Psoas muscle (tissue), 8 donors: ENCODE results near the gene ATF7. TPM values are rescaled to one million over a fixed set of nuclear protein-coding genes. Genes with fewer than 3 reads are reported as not detected.

ENCODE experiments used
- ATAC-seq, 4 donors: fragments of 200-7000 bp; cut with Tn5 transposase; one replicate each; pipeline ENCODE4 v1.9.1; 2020; ENCODE audit warnings: moderate library complexity in 3 of 4, mild to moderate bottlenecking in 2 of 4
- DNase-seq, 2 donors: peaks; one replicate each; pipeline ENCODE4 v3.0.0-alpha.2; 2020
- H3K27ac ChIP-seq: fragments of 200-600 bp; one replicate; pipeline ENCODE4 v1.8.0; 2022
- H3K27me3 ChIP-seq, 3 donors: fragments of 200-600 bp in 1 of 3; one replicate each; pipeline versions ENCODE4 v1.6.1 to v1.8.0; 2013 to 2022; ENCODE audit warnings: low read length in 2 of 3, mild to moderate bottlenecking in 2 of 3, moderate library complexity in 1 of 3; ENCODE audit not compliant: insufficient read depth in 3 of 3
- H3K36me3 ChIP-seq, 2 donors: fragments of 200-600 bp in 1 of 2; one replicate each; pipeline versions ENCODE4 v1.6.1 to v1.8.0; 2013 to 2022; ENCODE audit warnings: low read depth in 1 of 2, mild to moderate bottlenecking in 1 of 2, moderate library complexity in 1 of 2; ENCODE audit not compliant: insufficient read depth in 1 of 2
- H3K4me1 ChIP-seq: fragments of 200-600 bp; one replicate; pipeline ENCODE4 v1.8.0; 2022
- H3K4me3 ChIP-seq: fragments of 200-600 bp; one replicate; pipeline ENCODE4 v1.8.0; 2022; ENCODE audit warnings: mild to moderate bottlenecking
- H3K9me3 ChIP-seq: fragments of 200-600 bp; one replicate; pipeline ENCODE4 v1.8.0; 2022
- CTCF ChIP-seq: fragments of 200-600 bp; IDR thresholded peaks from one replicate; pipeline ENCODE4 v1.8.0; 2022; ENCODE audit warnings: antibody characterized with exemption
- WGBS, 3 donors: extraction: QIAGEN DNeasy Blood & Tissue Kit; methylation state at CpG; one replicate each; pipeline versions ENCODE4 v1.1.6 to v1.1.7; 2013; 5-methylcytosine and 5-hydroxymethylcytosine counted together
- intact Hi-C, 2 donors: fragments of 100-400 bp; cut with DNase I; formaldehyde crosslinking; loops; one replicate each; pipeline versions ENCODE4 v1.11.0 to v1.14.2; 2022
- polyA plus RNA-seq, 3 donors: library from polyadenylated mRNA; stranded (reverse); fragments of 200-250 nt; gene quantifications; one replicate each; pipeline ENCODE4 v1.2.3, GENCODE V29; 2013
- total RNA-seq, 4 donors: library from RNA; stranded (reverse); fragmentation: NEBNext Ultra II Directional in 2 of 4; extraction: Animal tissue kit (Norgen Biotek cat#: 25700) in 2 of 4; gene quantifications; one replicate each; pipeline versions ENCODE4 v1.2.1 to v1.2.4, GENCODE V29; 2021 to 2023
- donor health status: healthy with polysubstance abuse.
- donor health status: DM: no; HTN: no; CAD: no; lungs with moderate emphysema.
- donor health status: Bipolar disorder and iron deficiency.
- donor health status: healthy.
- donor health status: DM: yes; HTN: yes; CAD: no.
- donor health status: DM: no; HTN: no; CAD: no.
- donor health status: DM: no; HTN: no; CAD: no.
- donor health status: DM: yes; HTN: yes; CAD: no.

The ATF7 gene
- total and polyA plus RNA-seq, 7 donors = 15.7 to 32.3 (median 25.4) TPM

GRCh38 chr12:53667080-53667479, 40.9 kb upstream of the ATF7 start:
- intact Hi-C loops = no loop called here
- no peak for DNase-seq
- ATAC-seq = no peak
- H3K36me3 ChIP-seq = peaks cover 13 to 78% of the 10 kb centered on the region in 2 donors
- peak overlapping the region; percentile 53 for H3K27ac ChIP-seq
- peaks cover 7% of the 10 kb centered on the region for H3K4me1 ChIP-seq
- H3K4me3 ChIP-seq = no peak overlapping the region
- 91 to 97% (median 91%) methylated on average over 2 of the region's 2 CpGs for WGBS, 3 donors
- H3K9me3 ChIP-seq = no peaks in the 10 kb centered on the region
- no peaks in the 10 kb centered on the region for H3K27me3 ChIP-seq
- TF ChIP-seq CTCF = no peak

- H3K27me3 ChIP-seq = no peaks in the 10 kb centered on the region
- 67 to 70% (median 69%) methylated on average over 7 of the region's 7 CpGs for WGBS, 3 donors
- no peak for DNase-seq
- intact Hi-C loops = no loop called here
- no peak for ATAC-seq
- TF ChIP-seq CTCF = no peak
- peaks cover 3% of the 10 kb centered on the region for H3K4me1 ChIP-seq
- no peaks in the 10 kb centered on the region for H3K9me3 ChIP-seq
- no peak overlapping the region for H3K4me3 ChIP-seq
- H3K27ac ChIP-seq = peak overlapping the region; percentile 16
- peaks cover 10 to 56% of the 10 kb centered on the region in 2 donors for H3K36me3 ChIP-seq
Measured at GRCh38 chr12:53664936-53665335, 38.8 kb upstream of the ATF7 start.

- no peak for DNase-seq
- no peak for ATAC-seq
- Histone ChIP-seq H3K9me3 (no peaks in the 10 kb centered on the region), H3K27ac (no peak overlapping the region), H3K36me3 (peaks cover 10 to 49% of the 10 kb centered on the region in 2 donors), H3K4me1 (peaks cover 10% of the 10 kb centered on the region), H3K4me3 (no peak overlapping the region), H3K27me3 (no peaks in the 10 kb centered on the region)
- WGBS, 3 donors = 74 to 95% (median 85%) methylated on average over 5 of the region's 5 CpGs
- intact Hi-C loops = no loop called here
- TF ChIP-seq CTCF = no peak
Measured at GRCh38 chr12:53664191-53664590, 38.0 kb upstream of the ATF7 start.

- H3K27ac ChIP-seq = peak overlapping the region; percentile 79
- no peaks in the 10 kb centered on the region for H3K27me3 ChIP-seq
- peak overlapping the region; percentile 32 for H3K4me3 ChIP-seq
- H3K4me1 ChIP-seq = peaks cover 23% of the 10 kb centered on the region
- no peaks in the 10 kb centered on the region for H3K9me3 ChIP-seq
- peak in 2 of 4 donors; percentile 30 to 50 for ATAC-seq
- DNase-seq = no peak
- intact Hi-C loops = no loop called here
- TF ChIP-seq CTCF = no peak
- WGBS, 3 donors = 19 to 40% (median 22%) methylated on average over 5 of the region's 5 CpGs
- peaks cover 2 to 7% of the 10 kb centered on the region in 2 donors for H3K36me3 ChIP-seq
Measured at GRCh38 chr12:53660041-53660440, 33.9 kb upstream of the ATF7 start.

- Histone ChIP-seq H3K27ac (peak overlapping the region; percentile 79), H3K27me3 (no peaks in the 10 kb centered on the region), H3K4me1 (peaks cover 23% of the 10 kb centered on the region), H3K9me3 (no peaks in the 10 kb centered on the region), H3K4me3 (peak overlapping the region; percentile 32), H3K36me3 (peaks cover 0 to 3% of the 10 kb centered on the region in 2 donors)
- TF ChIP-seq CTCF = no peak
- 14 to 21% (median 19%) methylated on average over 2 of the region's 2 CpGs for whole genome bisulfite sequencing, 3 donors
- DNase-seq (no peak), ATAC-seq (peak; percentile 57 to 79 (median 66))
- intact Hi-C loops = no loop called here
Measured at GRCh38 chr12:53659571-53659981, 33.4 kb upstream of the ATF7 start.
